MM.1S (cell line): Measurements from ENCODE around the gene MUCL1.

Source experiments
- DNase-seq: peaks from one replicate; pipeline ENCODE4 v3.0.0-alpha.2; 2015
- H2AFZ ChIP-seq: fragments of 300-600 bp; sonication (generic); 2 replicates; pipeline ENCODE4 v1.6.0; 2016; ENCODE audit warnings: antibody characterized with exemption, low read length
- H3F3A ChIP-seq: fragments of 300-600 bp; sonication (generic); 2 replicates; pipeline ENCODE4 v1.6.1; 2016; ENCODE audit warnings: mild to moderate bottlenecking, antibody characterized with exemption, low read length, moderate library complexity, mixed read lengths; ENCODE audit not compliant: insufficient read depth
- H3K27ac ChIP-seq: fragments of 300-600 bp; sonication (generic); 2 replicates; pipeline ENCODE4 v1.5.1; 2016; ENCODE audit warnings: mild to moderate bottlenecking, low read length
- H3K27me3 ChIP-seq: fragments of 300-600 bp; sonication (generic); replicated peaks from 2 replicates; pipeline ENCODE4 v1.6.0; 2016; ENCODE audit warnings: low read length; ENCODE audit not compliant: insufficient read depth
- H3K36me3 ChIP-seq: fragments of 300-600 bp; sonication (generic); replicated peaks from 2 replicates; pipeline ENCODE4 v1.6.1; 2016; ENCODE audit warnings: mild to moderate bottlenecking, low read length, mixed read lengths; ENCODE audit not compliant: insufficient read depth
- H3K4me1 ChIP-seq: fragments of 300-600 bp; sonication (generic); 2 replicates; pipeline ENCODE4 v1.6.1; 2016; ENCODE audit warnings: low read length, mixed read lengths
- H3K4me2 ChIP-seq: fragments of 300-600 bp; sonication (generic); 2 replicates; pipeline ENCODE4 v1.6.0; 2016; ENCODE audit warnings: low read depth, low read length
- H3K4me3 ChIP-seq: fragments of 300-600 bp; sonication (generic); 2 replicates; pipeline ENCODE4 v1.5.1; 2016; ENCODE audit warnings: low read length, mixed read lengths
- H3K79me2 ChIP-seq: fragments of 300-600 bp; sonication (generic); 2 replicates; pipeline ENCODE4 v1.6.1; 2016; ENCODE audit warnings: mixed run types, low read length, mixed read lengths
- H3K9ac ChIP-seq: fragments of 300-600 bp; sonication (generic); 2 replicates; pipeline ENCODE4 v1.6.1; 2016; ENCODE audit warnings: low read length, mixed read lengths
- H3K9me2 ChIP-seq: fragments of 300-600 bp; sonication (generic); replicated peaks from 2 replicates; pipeline ENCODE4 v1.6.1; 2016; ENCODE audit warnings: mild to moderate bottlenecking, low read length, mixed read lengths; ENCODE audit not compliant: insufficient read depth
- H3K9me3 ChIP-seq: fragments of 300-600 bp; sonication (generic); replicated peaks from 2 replicates; pipeline ENCODE4 v1.6.1; 2016; ENCODE audit warnings: mild to moderate bottlenecking, low read length, mixed read lengths; ENCODE audit not compliant: insufficient read depth
- H4K20me1 ChIP-seq: fragments of 300-600 bp; sonication (generic); 2 replicates; pipeline ENCODE4 v1.6.1; 2016; ENCODE audit warnings: mild to moderate bottlenecking, low read length, moderate library complexity, mixed read lengths; ENCODE audit not compliant: insufficient read depth
- CTCF ChIP-seq: fragments of 300-600 bp; sonication (generic); IDR thresholded peaks from 2 replicates; pipeline ENCODE4 v1.5.1; 2016; ENCODE audit warnings: antibody characterized with exemption, low read length, mixed read lengths
- EZH2 ChIP-seq: fragments of 300-600 bp; sonication (generic); optimal IDR thresholded peaks from 2 replicates; pipeline ENCODE3; 2017; ENCODE audit warnings: low read depth, mild to moderate bottlenecking, antibody characterized with exemption, low read length, mixed read lengths
- EZH2phosphoT487 ChIP-seq: fragments of 300-600 bp; sonication (generic); IDR thresholded peaks from 2 replicates; pipeline ENCODE4 v1.6.1; 2018; ENCODE audit warnings: antibody characterized with exemption, low read length

The MUCL1 gene

GRCh38 chr12:54868690-54869089 is 14.4 kb downstream of the MUCL1 start:
- Histone ChIP-seq H3K4me1 (no peaks in the 10 kb centered on the region), H3K9me2 (no peaks in the 10 kb centered on the region), H3K4me3 (no peak overlapping the region), H4K20me1 (no peaks in the 10 kb centered on the region), H3K27me3 (no peaks in the 10 kb centered on the region), H3K9ac (no peak overlapping the region), H3F3A (no peaks in the 10 kb centered on the region), H3K27ac (no peak overlapping the region), H3K36me3 (no peaks in the 10 kb centered on the region), H3K79me2 (no peaks in the 10 kb centered on the region), H3K9me3 (no peaks in the 10 kb centered on the region), H2AFZ (no peak overlapping the region), H3K4me2 (no peak overlapping the region)
- no peak for DNase-seq
- TF ChIP-seq EZH2 (no peak), CTCF (no peak), EZH2phosphoT487 (no peak)

- H3K9me2 ChIP-seq, result no peaks in the 10 kb centered on the region
- no peaks in the 10 kb centered on the region for H3K4me1 ChIP-seq
- TF ChIP-seq EZH2, result no peak
- no peak for TF ChIP-seq CTCF
- TF ChIP-seq EZH2phosphoT487, result no peak
- H2AFZ ChIP-seq, result no peak overlapping the region
- H3F3A ChIP-seq, result no peaks in the 10 kb centered on the region
- H3K9me3 ChIP-seq, result no peaks in the 10 kb centered on the region
- DNase-seq, result no peak
- H3K9ac ChIP-seq, result no peak overlapping the region
- no peak overlapping the region for H3K4me3 ChIP-seq
- no peaks in the 10 kb centered on the region for H3K36me3 ChIP-seq
- no peaks in the 10 kb centered on the region for H3K79me2 ChIP-seq
- H3K4me2 ChIP-seq, result no peak overlapping the region
- H3K27ac ChIP-seq, result no peak overlapping the region
- no peaks in the 10 kb centered on the region for H4K20me1 ChIP-seq
- no peaks in the 10 kb centered on the region for H3K27me3 ChIP-seq
Measured at GRCh38 chr12:54870048-54870447, 15.7 kb downstream of the MUCL1 start.

GRCh38 chr12:54870617-54871016 is 16.3 kb downstream of the MUCL1 start:
- Histone ChIP-seq H3K27me3 (no peaks in the 10 kb centered on the region), H3K4me1 (no peaks in the 10 kb centered on the region), H3K4me3 (no peak overlapping the region), H3K4me2 (no peak overlapping the region), H2AFZ (no peak overlapping the region), H3F3A (no peaks in the 10 kb centered on the region), H3K79me2 (no peaks in the 10 kb centered on the region), H4K20me1 (no peaks in the 10 kb centered on the region), H3K36me3 (no peaks in the 10 kb centered on the region), H3K27ac (no peak overlapping the region), H3K9me3 (no peaks in the 10 kb centered on the region), H3K9me2 (no peaks in the 10 kb centered on the region), H3K9ac (no peak overlapping the region)
- TF ChIP-seq EZH2 (no peak), CTCF (no peak), EZH2phosphoT487 (no peak)
- DNase-seq, result no peak
